HG03060 (cell line): ENCODE results near the gene ACKR4.
"Not testable (repeated sequence)": the region's sequence is repeated elsewhere in the genome, so short reads cannot be mapped to it uniquely, and the experiment has no call there.

Experiments used
- ATAC-seq: cut with Tn5 transposase; IDR thresholded peaks from one replicate; pipeline ENCODE4 v1.9.1; 2021; ENCODE audit warnings: low read depth, moderate number of reproducible peaks; ENCODE audit not compliant: unreplicated experiment

The ACKR4 gene

GRCh38 chr3:132593241-132593946, 3.7 kb upstream of the ACKR4 start:
- no peak for ATAC-seq

DNA sequence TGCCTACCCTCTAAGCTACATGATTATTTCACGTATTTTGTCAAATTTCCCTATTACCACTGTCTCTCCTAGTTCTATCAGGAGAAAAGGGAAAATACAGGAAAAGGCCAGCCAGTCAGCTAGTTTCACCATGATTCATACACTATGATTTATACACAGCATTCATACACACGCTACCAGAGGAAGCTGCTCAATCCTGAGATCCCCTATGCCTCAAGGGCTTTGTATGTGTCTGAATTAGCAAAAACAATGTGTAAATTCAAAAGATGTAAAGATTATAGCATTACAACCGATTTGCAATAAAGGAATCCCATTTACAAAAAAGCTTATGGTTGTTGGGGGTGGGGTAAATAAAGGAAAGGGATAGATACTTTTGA, 3.1 kb upstream of the ACKR4 start:
- ATAC-seq: no peak

DNA sequence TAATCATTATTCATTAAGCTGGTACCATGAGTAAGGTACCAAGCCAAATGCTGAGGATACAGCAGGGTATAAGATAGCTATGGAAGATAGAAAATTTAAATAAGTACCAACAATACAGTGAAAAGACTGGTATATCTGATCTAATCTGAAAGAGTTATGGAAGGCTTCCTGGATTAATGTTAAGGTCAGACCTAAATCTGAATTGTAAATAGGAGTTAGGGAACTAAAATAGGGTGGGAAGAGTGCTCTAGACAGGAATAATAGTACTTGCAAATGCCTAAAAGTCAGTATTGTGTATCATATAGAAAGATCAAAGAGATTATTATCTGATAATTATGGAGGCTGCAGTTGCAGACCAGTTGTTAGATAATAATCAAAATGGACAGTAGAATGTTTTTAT, 2.6 kb upstream of the ACKR4 start:
- no peak for ATAC-seq

GRCh38 chr3:132595014-132595413, 2.1 kb upstream of the ACKR4 start:
- ATAC-seq: no peak

DNA sequence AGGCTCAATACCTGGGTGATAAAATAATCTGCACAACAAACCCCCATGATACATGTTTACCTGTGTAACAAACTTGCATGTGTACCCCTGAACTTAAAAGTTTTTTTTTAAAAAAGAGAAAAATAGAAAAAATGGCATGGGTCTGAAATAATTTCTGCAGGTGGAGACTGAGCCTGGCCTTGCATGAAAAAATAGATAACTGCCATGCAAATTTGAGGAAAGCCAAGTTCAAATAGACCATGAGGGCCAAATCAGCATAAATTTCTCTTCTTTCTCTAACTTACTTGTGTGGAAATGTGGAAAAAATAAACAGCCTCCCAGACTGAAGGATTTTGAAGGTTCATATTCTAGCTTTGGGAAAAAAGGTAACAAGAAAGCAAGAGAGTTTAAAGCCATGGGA, 744 bp upstream of the ACKR4 start:
- no peak for ATAC-seq

GRCh38 chr3:132597660-132598059, 590 bp downstream of the ACKR4 start:
- no peak for ATAC-seq

- no peak for ATAC-seq
These were observed 1.1 kb downstream of the ACKR4 start for GRCh38 chr3:132598181-132598580.

DNA sequence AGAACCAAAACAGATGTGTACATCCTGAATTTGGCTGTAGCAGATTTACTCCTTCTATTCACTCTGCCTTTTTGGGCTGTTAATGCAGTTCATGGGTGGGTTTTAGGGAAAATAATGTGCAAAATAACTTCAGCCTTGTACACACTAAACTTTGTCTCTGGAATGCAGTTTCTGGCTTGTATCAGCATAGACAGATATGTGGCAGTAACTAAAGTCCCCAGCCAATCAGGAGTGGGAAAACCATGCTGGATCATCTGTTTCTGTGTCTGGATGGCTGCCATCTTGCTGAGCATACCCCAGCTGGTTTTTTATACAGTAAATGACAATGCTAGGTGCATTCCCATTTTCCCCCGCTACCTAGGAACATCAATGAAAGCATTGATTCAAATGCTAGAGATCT, 3.5 kb downstream of the ACKR4 start:
- ATAC-seq: not testable (repeated sequence)

GRCh38 chr3:132605374-132605792, 8.3 kb downstream of the ACKR4 start:
- no peak for ATAC-seq

DNA sequence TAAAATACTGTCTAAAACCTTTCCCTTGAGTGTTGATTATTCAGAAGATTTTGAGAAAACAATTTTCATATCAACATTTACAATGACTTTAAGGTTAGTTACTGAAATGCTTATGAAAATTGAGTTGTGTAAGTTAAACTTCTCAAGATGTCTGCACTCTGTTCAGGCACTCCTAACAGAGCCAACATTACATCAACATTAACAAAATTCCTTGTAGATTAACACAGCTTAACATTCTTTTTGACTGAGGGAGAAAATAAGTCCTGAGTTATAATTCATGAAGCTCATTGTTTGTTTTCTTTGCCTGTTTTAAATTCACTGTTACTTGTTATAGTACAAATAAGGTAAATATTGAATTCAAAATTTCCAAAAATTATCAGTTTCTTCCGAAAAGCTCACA, 9.0 kb downstream of the ACKR4 start:
- no peak for ATAC-seq

- not testable (repeated sequence) for ATAC-seq
These were observed 9.6 kb downstream of the ACKR4 start for GRCh38 chr3:132606620-132607019.

- not testable (repeated sequence) for ATAC-seq
These were observed 18.2 kb downstream of the ACKR4 start for GRCh38 chr3:132615301-132615700.

DNA sequence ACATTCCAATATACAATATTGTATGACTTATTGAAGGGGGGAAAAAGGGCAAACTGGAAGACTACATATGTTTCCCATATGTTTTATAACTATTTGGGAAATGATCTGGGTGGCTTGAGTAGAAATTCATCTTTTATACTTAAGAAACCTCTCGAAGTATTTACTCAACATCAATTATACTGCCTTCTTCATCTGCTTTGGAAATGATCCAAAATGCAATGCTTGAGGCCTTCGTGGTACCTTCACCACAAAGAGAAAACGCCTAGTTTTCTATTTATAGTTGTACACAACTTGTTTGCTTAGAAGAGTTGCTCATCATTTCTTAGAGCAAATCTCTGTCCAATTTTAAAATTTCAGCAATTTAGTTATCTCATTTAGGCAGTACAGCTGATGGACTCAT, 18.8 kb downstream of the ACKR4 start:
- no peak for ATAC-seq

DNA sequence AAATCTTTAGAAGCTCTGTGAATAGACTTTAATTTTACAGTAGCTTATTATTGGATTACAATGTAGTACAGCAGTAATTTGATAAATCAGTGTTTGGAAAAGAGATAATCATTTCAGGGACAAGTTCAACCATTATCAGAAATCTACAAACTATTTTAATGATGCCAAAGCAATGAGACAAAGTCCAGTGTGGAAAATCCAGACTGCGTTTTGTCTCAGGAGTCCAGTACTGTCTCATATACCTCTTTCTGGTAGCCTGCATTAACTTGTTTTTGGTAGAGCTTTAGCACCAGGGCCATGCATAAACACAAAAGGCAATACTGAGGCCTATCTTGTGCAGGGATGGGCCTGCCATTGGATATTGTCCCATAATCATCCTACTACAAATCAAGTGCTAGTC, 19.7 kb downstream of the ACKR4 start:
- no peak for ATAC-seq

- no peak for ATAC-seq
These were observed 25.1 kb downstream of the ACKR4 start for GRCh38 chr3:132622148-132622547.

- no peak for ATAC-seq
These were observed 25.7 kb downstream of the ACKR4 start for GRCh38 chr3:132622761-132623160.

DNA sequence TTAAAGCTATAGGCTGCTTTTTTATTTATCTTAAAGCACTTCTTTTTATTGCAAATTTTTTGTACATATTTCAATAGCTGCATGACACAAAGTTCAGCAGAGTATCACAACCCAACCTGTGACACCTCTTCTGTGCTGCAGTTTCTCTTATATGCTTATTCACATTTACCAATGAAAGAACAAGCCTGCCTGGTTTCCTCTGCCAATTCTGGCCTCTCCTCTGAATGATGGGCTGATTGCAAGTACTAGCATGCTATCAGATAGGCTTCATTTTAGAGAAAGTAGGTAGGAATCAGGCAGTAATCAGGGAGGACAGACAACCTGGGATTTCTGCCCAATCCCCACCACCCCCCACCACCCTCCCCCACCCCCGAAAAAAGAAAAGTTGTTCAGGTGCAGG, 26.6 kb downstream of the ACKR4 start:
- ATAC-seq: no peak

DNA sequence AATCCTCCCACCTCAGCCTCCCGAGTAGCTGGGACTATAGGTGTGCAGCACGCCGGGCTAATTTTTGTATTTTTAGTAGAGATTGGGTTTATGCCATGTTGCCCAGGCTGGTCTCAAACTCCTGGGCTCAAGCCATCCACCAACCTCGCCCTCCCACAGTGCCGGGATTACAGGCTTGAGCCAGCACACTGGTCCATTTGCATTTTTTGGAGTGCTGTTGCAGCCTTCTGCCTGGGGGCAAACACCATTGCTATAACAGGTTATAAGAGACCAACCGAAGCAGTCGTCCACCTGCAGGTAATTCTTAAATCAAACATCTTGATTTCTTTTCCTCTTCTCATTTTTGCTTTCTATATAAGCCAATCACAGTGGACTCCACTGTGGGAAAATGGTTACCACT, 27.7 kb downstream of the ACKR4 start:
- no peak for ATAC-seq

DNA sequence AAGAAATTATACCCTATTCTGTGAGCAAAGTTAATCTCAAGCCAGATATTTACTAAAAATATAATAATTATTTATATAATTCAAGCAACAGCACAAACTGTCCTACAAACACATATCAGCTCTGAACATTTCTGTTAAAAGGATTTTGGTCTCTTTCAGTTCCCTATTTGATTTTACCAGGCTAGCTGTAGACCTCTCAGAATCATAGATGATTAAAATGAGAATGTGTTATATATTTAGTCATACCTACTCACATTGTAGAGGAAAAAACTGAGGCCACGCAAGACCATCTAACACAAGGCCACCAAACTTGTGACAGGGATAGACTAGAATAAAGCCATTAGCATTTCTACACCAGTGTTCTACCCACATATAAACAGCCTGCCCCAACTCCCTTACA, 28.5 kb downstream of the ACKR4 start:
- ATAC-seq: peak; percentile 65

- ATAC-seq: no peak
These were observed 29.9 kb downstream of the ACKR4 start for GRCh38 chr3:132626955-132627354.

DNA sequence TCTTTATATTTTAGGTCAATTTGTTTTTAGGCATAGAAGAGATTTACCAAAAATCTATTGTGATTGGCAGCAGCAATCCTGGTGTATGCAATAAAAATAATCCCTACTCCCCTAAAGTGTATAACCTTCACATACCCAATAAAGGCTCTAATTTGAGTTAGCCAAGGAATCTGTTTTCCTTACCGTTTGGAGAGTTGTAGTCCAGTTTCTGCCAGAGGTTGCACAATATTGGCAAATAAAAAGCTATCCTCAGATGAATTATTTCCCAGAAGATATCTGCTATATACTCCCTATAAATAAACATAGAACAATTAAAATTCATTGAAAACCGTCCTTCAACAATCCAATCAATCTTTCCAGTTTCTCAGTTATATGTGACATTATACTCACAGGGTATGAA, 31.1 kb downstream of the ACKR4 start:
- ATAC-seq: no peak

DNA sequence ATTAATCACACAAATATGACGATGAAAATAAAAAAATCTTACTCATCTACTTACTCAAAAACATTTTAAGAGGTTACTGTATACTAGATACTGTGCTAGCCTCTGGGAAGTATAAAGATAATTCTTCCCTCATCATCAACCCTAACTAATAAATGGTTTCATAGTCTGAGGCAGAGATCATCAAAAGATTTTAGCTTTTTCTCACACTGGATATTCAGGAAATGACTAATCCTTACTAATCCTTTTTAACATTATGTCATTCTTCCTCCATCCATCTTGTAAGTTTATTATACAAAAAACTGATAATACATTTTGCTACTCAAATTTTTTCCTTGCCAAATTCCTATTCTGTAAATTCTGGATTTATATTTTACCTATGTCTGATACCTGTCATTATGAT, 32.9 kb downstream of the ACKR4 start:
- no peak for ATAC-seq

- ATAC-seq: no peak
These were observed 33.5 kb downstream of the ACKR4 start for GRCh38 chr3:132630612-132631011.
